Gastroesophageal sphincter (tissue), 4 donors: ENCODE results near the gene DENND5B. TPM values are rescaled to one million over a fixed set of nuclear protein-coding genes. Genes with fewer than 3 reads are reported as not detected.
"Not testable (repeated sequence)": the region's sequence is repeated elsewhere in the genome, so short reads cannot be mapped to it uniquely, and the experiment has no call there.

ENCODE experiments used
- ATAC-seq: fragments of 150-250 bp; one replicate; pipeline ENCODE4 v1.9.1; 2016; ENCODE audit warnings: mild to moderate bottlenecking, moderate library complexity
- H3K27ac ChIP-seq, 4 donors: fragments of 200-600 bp; sonication (generic) in 3 of 4; 1 replicate in 3 of 4; 2 replicates in 1 of 4; pipeline ENCODE4 v1.5.1; 2016 to 2019
- H3K27me3 ChIP-seq: fragments of 200-600 bp; sonication (generic); one replicate; pipeline ENCODE4 v1.5.1; 2019
- H3K36me3 ChIP-seq, 2 donors: fragments of 200-600 bp; sonication (generic); one replicate each; pipeline ENCODE4 v1.5.1; 2019; ENCODE audit warnings: control low read depth in 1 of 2
- H3K4me1 ChIP-seq, 3 donors: fragments of 200-600 bp; sonication (generic); 1 replicate in 2 of 3; 2 replicates in 1 of 3; pipeline ENCODE4 v1.5.1; 2016 to 2019; ENCODE audit warnings: control low read depth in 2 of 3
- H3K4me3 ChIP-seq, 2 donors: fragments of 200-600 bp; sonication (generic); one replicate each; pipeline ENCODE4 v1.5.1; 2019; ENCODE audit warnings: mild to moderate bottlenecking in 1 of 2, moderate library complexity in 1 of 2
- H3K9me3 ChIP-seq, 3 donors: fragments of 200-600 bp; sonication (generic); one replicate each; pipeline ENCODE4 v1.5.1; 2017 to 2019; ENCODE audit warnings: control low read depth in 2 of 3
- EP300 ChIP-seq: sonication (generic); formaldehyde crosslinking; IDR thresholded peaks from one replicate; pipeline ENCODE4 v1.6.1; 2017; ENCODE audit warnings: antibody characterized with exemption, mild to moderate bottlenecking
- POLR2A ChIP-seq, 2 donors: fragments of 450-650 bp; IDR thresholded peaks; one replicate each; pipeline ENCODE4 v1.6.1; 2017; ENCODE audit warnings: antibody characterized with exemption in 2 of 2, mild to moderate bottlenecking in 2 of 2, moderate library complexity in 1 of 2
- POLR2AphosphoS5 ChIP-seq: sonication (generic); formaldehyde crosslinking; IDR thresholded peaks from one replicate; pipeline ENCODE4 v1.6.1; 2017; ENCODE audit warnings: antibody characterized with exemption
- WGBS, 2 donors: methylation state at CpG; one replicate each; pipeline ENCODE4 v1.1.5; 2018; ENCODE audit warnings: low coverage in 1 of 2; 5-methylcytosine and 5-hydroxymethylcytosine counted together
- total RNA-seq, 4 donors: library from RNA; depleted of rRNA; stranded (reverse); fragments of >200 nt; gene quantifications; one replicate each; pipeline ENCODE4 v1.1.0, GENCODE V29; 2016
- TF ChIP-seq, protein P1 (sequence below), 4 experiments: fragments of 200-600 bp in 2 of 4; fragments of 450-650 bp in 2 of 4; sonication (generic) in 1 of 4; IDR thresholded peaks; one replicate each; pipeline ENCODE4 v1.5.1; 2017 to 2019; ENCODE audit warnings: antibody characterized with exemption in 4 of 4, mild to moderate bottlenecking in 2 of 4, moderate library complexity in 2 of 4

Gene DENND5B
- total RNA-seq, 4 donors from 2014 or later = 14.7 to 40.8 (median 17.7) TPM

DNA sequence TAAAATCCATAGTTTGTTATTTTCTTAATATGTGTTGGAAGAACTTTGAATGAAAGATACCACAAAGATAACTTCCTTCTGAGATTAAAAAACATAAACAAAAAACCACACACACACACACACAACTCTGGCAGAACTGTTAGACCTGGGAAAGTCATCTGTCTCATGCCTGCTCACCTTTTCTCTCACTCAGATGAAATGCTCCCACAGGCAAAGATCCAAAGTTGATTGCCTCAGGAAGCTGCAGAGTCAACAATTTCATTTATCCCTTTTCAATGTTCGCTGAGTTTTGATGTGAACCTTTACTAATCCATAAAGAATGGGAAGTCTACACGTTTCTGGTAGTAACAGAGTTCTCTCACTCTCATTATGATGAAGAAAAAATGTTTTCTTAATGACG, 112.0 kb downstream of the DENND5B start:
- no peaks in the 10 kb centered on the region for H3K4me1 ChIP-seq
- no peak overlapping the region for H3K27ac ChIP-seq
- ATAC-seq = no peak
- TF ChIP-seq, protein P1, sequence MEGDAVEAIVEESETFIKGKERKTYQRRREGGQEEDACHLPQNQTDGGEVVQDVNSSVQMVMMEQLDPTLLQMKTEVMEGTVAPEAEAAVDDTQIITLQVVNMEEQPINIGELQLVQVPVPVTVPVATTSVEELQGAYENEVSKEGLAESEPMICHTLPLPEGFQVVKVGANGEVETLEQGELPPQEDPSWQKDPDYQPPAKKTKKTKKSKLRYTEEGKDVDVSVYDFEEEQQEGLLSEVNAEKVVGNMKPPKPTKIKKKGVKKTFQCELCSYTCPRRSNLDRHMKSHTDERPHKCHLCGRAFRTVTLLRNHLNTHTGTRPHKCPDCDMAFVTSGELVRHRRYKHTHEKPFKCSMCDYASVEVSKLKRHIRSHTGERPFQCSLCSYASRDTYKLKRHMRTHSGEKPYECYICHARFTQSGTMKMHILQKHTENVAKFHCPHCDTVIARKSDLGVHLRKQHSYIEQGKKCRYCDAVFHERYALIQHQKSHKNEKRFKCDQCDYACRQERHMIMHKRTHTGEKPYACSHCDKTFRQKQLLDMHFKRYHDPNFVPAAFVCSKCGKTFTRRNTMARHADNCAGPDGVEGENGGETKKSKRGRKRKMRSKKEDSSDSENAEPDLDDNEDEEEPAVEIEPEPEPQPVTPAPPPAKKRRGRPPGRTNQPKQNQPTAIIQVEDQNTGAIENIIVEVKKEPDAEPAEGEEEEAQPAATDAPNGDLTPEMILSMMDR (IDR thresholded peaks at IDR 0.05) = no peak
- no peak for TF ChIP-seq POLR2AphosphoS5
- TF ChIP-seq POLR2A (IDR thresholded peaks at IDR 0.05) = no peak
- no peak for TF ChIP-seq EP300
- H3K9me3 ChIP-seq = no peaks in the 10 kb centered on the region
- H3K4me3 ChIP-seq = no peak overlapping the region
- no peaks in the 10 kb centered on the region for H3K27me3 ChIP-seq
- H3K36me3 ChIP-seq = peaks cover 0 to 23% of the 10 kb centered on the region in 2 donors
- 63 to 69% methylated on average over 3 of the region's 3 CpGs for WGBS, 2 donors

DNA sequence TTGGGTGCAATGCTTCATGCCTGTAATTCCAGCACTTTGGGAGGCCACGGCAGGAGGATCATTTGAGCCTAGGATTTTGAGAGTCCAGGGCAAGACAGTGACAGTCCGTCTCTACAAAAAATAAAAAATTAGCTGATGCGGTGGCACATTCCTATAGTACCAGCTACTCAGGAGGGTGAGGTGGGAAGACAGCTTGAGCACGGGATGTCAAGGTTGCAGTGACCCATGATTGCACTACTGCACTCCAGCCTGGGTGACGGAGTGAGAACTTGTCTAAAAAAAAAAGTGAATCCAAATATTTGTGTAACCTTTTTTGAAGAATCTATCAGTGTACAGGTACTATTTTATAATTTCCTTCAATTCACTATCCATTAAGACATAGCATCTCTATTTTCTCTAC, 112.5 kb downstream of the DENND5B start:
- no peak for TF ChIP-seq POLR2AphosphoS5
- TF ChIP-seq EP300 = no peak
- no peak for TF ChIP-seq POLR2A (IDR thresholded peaks at IDR 0.05)
- TF ChIP-seq, protein P1 (IDR thresholded peaks at IDR 0.05) = no peak
- no peak for ATAC-seq
- Histone ChIP-seq H3K36me3 (peaks cover 0 to 23% of the 10 kb centered on the region in 2 donors), H3K4me3 (no peak overlapping the region), H3K27ac (no peak overlapping the region), H3K9me3 (no peaks in the 10 kb centered on the region), H3K4me1 (no peaks in the 10 kb centered on the region), H3K27me3 (no peaks in the 10 kb centered on the region)
- 89 to 96% methylated on average over 5 of the region's 5 CpGs for WGBS, 2 donors

DNA sequence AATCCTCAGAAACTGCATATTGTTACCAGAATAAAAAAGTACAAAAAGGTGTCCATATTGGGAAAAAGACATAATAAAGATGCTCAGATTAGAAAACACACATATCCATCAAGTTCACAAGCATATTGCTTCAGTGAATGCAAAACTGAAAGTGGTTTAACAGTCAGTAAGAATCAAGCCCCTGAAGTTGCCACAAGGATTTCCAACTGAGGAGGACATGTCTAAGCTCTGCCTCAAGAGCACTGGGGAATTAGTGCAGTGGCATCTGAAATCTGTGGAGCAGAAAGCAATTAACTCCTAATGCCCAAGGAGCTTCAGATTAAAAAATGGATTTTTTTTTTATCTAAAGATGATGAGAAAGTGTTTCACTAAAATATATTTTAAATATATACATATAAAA, 113.2 kb downstream of the DENND5B start:
- no peaks in the 10 kb centered on the region for H3K4me1 ChIP-seq

DNA sequence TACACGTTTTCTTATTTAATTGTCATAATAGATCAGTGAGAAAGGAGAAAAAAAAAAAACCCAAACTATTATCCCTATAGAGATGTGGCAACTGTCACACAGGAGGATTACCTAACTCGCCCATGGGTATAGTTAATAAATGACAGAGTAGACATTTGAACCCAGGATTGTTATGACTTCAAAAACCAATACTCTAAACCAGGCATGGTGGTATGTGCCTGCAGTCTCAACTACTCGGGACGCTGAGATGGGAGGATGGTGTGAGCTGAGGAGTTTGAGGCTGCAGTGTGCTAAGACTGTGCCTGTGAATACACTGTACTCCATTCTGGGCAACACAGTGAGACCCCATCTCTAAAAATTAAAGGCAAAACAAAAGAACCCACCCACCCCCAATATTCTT, 114.5 kb downstream of the DENND5B start:
- TF ChIP-seq, protein P1 (IDR thresholded peaks at IDR 0.05) = no peak
- no peak for TF ChIP-seq POLR2A (IDR thresholded peaks at IDR 0.05)
- TF ChIP-seq POLR2AphosphoS5 = no peak
- no peak for TF ChIP-seq EP300
- no peaks in the 10 kb centered on the region for H3K9me3 ChIP-seq
- H3K4me3 ChIP-seq = no peak overlapping the region
- no peaks in the 10 kb centered on the region for H3K4me1 ChIP-seq
- no peak for ATAC-seq
- peaks cover 0 to 23% of the 10 kb centered on the region in 2 donors for H3K36me3 ChIP-seq
- no peaks in the 10 kb centered on the region for H3K27me3 ChIP-seq
- H3K27ac ChIP-seq = no peak overlapping the region
- WGBS, 2 donors = 73 to 86% methylated on average over 4 of the region's 4 CpGs

More for the DNA sequence above, 113.2 kb downstream of the DENND5B start:
- Histone ChIP-seq H3K27ac (no peak overlapping the region), H3K27me3 (no peaks in the 10 kb centered on the region), H3K9me3 (no peaks in the 10 kb centered on the region), H3K36me3 (peaks cover 0 to 23% of the 10 kb centered on the region in 2 donors), H3K4me3 (no peak overlapping the region)
- TF ChIP-seq EP300 = no peak
- TF ChIP-seq, protein P1 (IDR thresholded peaks at IDR 0.05) = no peak
- TF ChIP-seq POLR2AphosphoS5 = no peak
- TF ChIP-seq POLR2A (IDR thresholded peaks at IDR 0.05) = no peak
- no peak for ATAC-seq

DNA sequence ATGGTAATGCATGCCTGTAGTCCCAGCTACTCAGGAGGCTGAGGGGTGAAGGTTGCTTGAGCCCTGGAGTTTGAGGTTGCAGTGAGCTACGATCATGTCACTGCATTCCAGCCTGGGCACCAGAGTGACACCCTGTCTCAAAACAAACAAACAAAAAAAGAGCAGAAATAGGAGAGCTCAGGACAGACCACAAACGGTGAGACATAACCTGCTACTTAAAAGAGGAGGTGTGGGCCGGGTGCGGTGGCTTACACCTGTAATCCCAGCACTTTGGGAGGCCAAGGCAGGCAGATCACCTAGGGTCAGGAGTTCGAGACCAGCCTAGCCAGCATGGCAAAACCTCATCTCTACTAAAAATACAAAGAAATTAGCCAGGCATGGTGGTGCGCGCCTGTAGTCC, 115.3 kb downstream of the DENND5B start:
- H3K36me3 ChIP-seq = peaks cover 0 to 23% of the 10 kb centered on the region in 2 donors
- not testable (repeated sequence) for H3K4me3 ChIP-seq, H3K9me3 ChIP-seq, H3K27me3 ChIP-seq, ATAC-seq, H3K27ac ChIP-seq, H3K4me1 ChIP-seq
- 78 to 81% methylated on average over 4 to 6 of the region's 7 CpGs for WGBS, 2 donors
